HCT116 (cell line): ENCODE results near the gene TGFBR3. TPM values are rescaled to one million over a fixed set of nuclear protein-coding genes. Genes with fewer than 3 reads are reported as not detected.

Experiments used
- ATAC-seq: fragments of 200-7000 bp; cut with Tn5 transposase; 2 replicates; pipeline ENCODE4 v1.9.1; 2020; ENCODE audit warnings: mild to moderate bottlenecking, moderate library complexity
- BruUV-seq: library from RNA; stranded (reverse); fragments of 400-500 nt; replicated peaks from 2 replicates; lab custom pipeline; 2021; lab: Mats Ljungman, UMichigan
- CTCF ChIA-PET: fragments of 300-600 bp; sonication (Branson Sonifier 250); formaldehyde crosslinking; loops from one replicate; lab custom pipeline; 2021; ENCODE audit warnings: antibody characterized with exemption; lab: Charles Lee
- POLR2A ChIA-PET: fragments of 300-600, 350-600 bp; sonication (Branson Sonifier 250); formaldehyde crosslinking; loops from one replicate; lab custom pipeline; 2021; ENCODE audit warnings: antibody characterized with exemption; lab: Charles Lee
- RAD21 ChIA-PET, 2 experiments: fragments of 300-600 bp; sonication (Branson Sonifier 250); formaldehyde crosslinking; loops; one replicate each; lab custom pipeline; 2023; ENCODE audit warnings: low total read pairs in 2 of 2; ENCODE audit not compliant: uncharacterized antibody in 2 of 2, unreplicated experiment in 2 of 2, low non-redundant PET in 1 of 2; lab: Charles Lee
- DNase-seq: peaks from one replicate; pipeline ENCODE4 v3.0.0-alpha.2; 2010; ENCODE audit warnings: low read depth, low spot score
- H2AFZ ChIP-seq: fragments of 200-600 bp; shearing (Covaris generic), sonication (generic); 2 replicates; pipeline ENCODE4 v1.6.1; 2017; ENCODE audit warnings: low read depth, mixed run types, mixed read lengths, antibody characterized with exemption, low read length; ENCODE audit not compliant: poor library complexity, severe bottlenecking
- H3K27ac ChIP-seq: 2 replicates; pipeline ENCODE4 v1.5.1; 2012; ENCODE audit warnings: low read depth, low read length
- H3K27me3 ChIP-seq: fragments of 200-600 bp; sonication (generic); 2 replicates; pipeline ENCODE4 v1.6.1; 2016; ENCODE audit warnings: mixed run types, low read length, mixed read lengths; ENCODE audit not compliant: insufficient read depth
- H3K36me3 ChIP-seq, 2 experiments: fragments of 200-500 bp in 1 of 2; fragments of 200-600 bp in 1 of 2; sonication (Bioruptor generic) in 1 of 2; sonication (generic) in 1 of 2; 2 replicates each; pipeline versions ENCODE4 v1.5.1 to v1.6.1; 2014 to 2016; ENCODE audit warnings: low read length in 2 of 2, inconsistent platforms in 1 of 2, mixed read lengths in 1 of 2, mixed run types in 1 of 2; ENCODE audit not compliant: insufficient read depth in 2 of 2, control insufficient read depth in 1 of 2
- H3K4me1 ChIP-seq, 2 experiments: fragments of 200-600 bp in 1 of 2; sonication (generic) in 1 of 2; 2 replicates each; pipeline versions ENCODE4 v1.5.1 to v1.6.1; 2012 to 2017; ENCODE audit warnings: low read length in 2 of 2, inconsistent platforms in 1 of 2, mild to moderate bottlenecking in 1 of 2, mixed read lengths in 1 of 2, mixed run types in 1 of 2, moderate library complexity in 1 of 2; ENCODE audit not compliant: insufficient read depth in 2 of 2, control insufficient read depth in 1 of 2
- H3K4me2 ChIP-seq: fragments of 200-600 bp; sonication (generic); 2 replicates; pipeline ENCODE4 v1.6.1; 2017; ENCODE audit warnings: mixed run types, low read length, mixed read lengths
- H3K4me3 ChIP-seq, 2 experiments: fragments of 200-600 bp in 1 of 2; sonication (generic) in 1 of 2; replicated peaks in 1 of 2; 2 replicates each; pipeline ENCODE4 v1.5.1; 2011 to 2016; ENCODE audit warnings: low read length in 2 of 2, control low read depth in 1 of 2, low read depth in 1 of 2, mild to moderate bottlenecking in 1 of 2, mixed read lengths in 1 of 2, mixed run types in 1 of 2
- H3K79me2 ChIP-seq: fragments of 200-600 bp; sonication (generic); 2 replicates; pipeline ENCODE4 v1.6.1; 2017; ENCODE audit warnings: mild to moderate bottlenecking, mixed run types, low read length, moderate library complexity, mixed read lengths; ENCODE audit not compliant: insufficient read depth
- H3K9ac ChIP-seq: fragments of 200-600 bp; sonication (generic); 2 replicates; pipeline ENCODE4 v1.6.1; 2016; ENCODE audit warnings: low read length, mixed read lengths
- H3K9me2 ChIP-seq: fragments of 200-600 bp; sonication (generic), shearing (Covaris generic); 2 replicates; pipeline ENCODE4 v1.6.1; 2017; ENCODE audit warnings: mixed run types, mild to moderate bottlenecking, moderate library complexity; ENCODE audit not compliant: insufficient read depth
- H3K9me3 ChIP-seq, 2 experiments: fragments of 200-500 bp in 1 of 2; fragments of 200-600 bp in 1 of 2; sonication (Bioruptor generic) in 1 of 2; sonication (generic) in 1 of 2; 2 replicates each; pipeline ENCODE4 v1.6.1; 2014 to 2017; ENCODE audit warnings: low read length in 2 of 2, mixed read lengths in 2 of 2, inconsistent platforms in 1 of 2, low read depth in 1 of 2, mild to moderate bottlenecking in 1 of 2, mixed run types in 1 of 2, moderate library complexity in 1 of 2; ENCODE audit not compliant: control insufficient read depth in 1 of 2, insufficient read depth in 1 of 2
- H4K20me1 ChIP-seq: fragments of 200-600 bp; sonication (generic), shearing (Covaris generic); 2 replicates; pipeline ENCODE4 v1.6.1; 2017; ENCODE audit warnings: mixed run types, mild to moderate bottlenecking, moderate library complexity; ENCODE audit not compliant: insufficient read depth
- CBX3 ChIP-seq: IDR thresholded peaks from 2 replicates; pipeline ENCODE4 v1.6.1; 2012; ENCODE audit warnings: low read depth
- CEBPB ChIP-seq: IDR thresholded peaks from 2 replicates; pipeline ENCODE4 v1.6.1; 2012; ENCODE audit warnings: low read depth
- EGR1 ChIP-seq: IDR thresholded peaks from 2 replicates; pipeline ENCODE4 v1.6.1; 2012; ENCODE audit warnings: low read depth
- EZH2 ChIP-seq: fragments of 200-600 bp; sonication (generic); IDR thresholded peaks from 2 replicates; pipeline ENCODE4 v1.6.1; 2017; ENCODE audit warnings: antibody characterized with exemption, mixed run types
- FOSL1 ChIP-seq: IDR thresholded peaks from 2 replicates; pipeline ENCODE4 v1.6.1; 2012; ENCODE audit warnings: low read depth
- POLR2A ChIP-seq: IDR thresholded peaks from 2 replicates; pipeline ENCODE4 v1.7.0; 2011; ENCODE audit warnings: borderline replicate concordance; ENCODE audit not compliant: insufficient read depth, insufficient read length; ENCODE audit errors: extremely low read depth
- POLR2AphosphoS5 ChIP-seq: IDR thresholded peaks from 2 replicates; pipeline ENCODE4 v1.6.1; 2011; ENCODE audit warnings: mild to moderate bottlenecking, low read depth, low read length, moderate library complexity
- RAD21 ChIP-seq: IDR thresholded peaks from 2 replicates; pipeline ENCODE4 v1.6.1; 2012; ENCODE audit warnings: low read depth, mild to moderate bottlenecking
- SIN3A ChIP-seq: IDR thresholded peaks from 2 replicates; pipeline ENCODE4 v1.6.1; 2012; ENCODE audit warnings: low read depth
- SRF ChIP-seq: IDR thresholded peaks from 2 replicates; pipeline ENCODE4 v1.6.1; 2012; ENCODE audit warnings: low read depth
- TCF7L2 ChIP-seq: IDR thresholded peaks from 2 replicates; pipeline ENCODE4 v1.7.0; 2011; ENCODE audit warnings: borderline replicate concordance, inconsistent platforms; ENCODE audit not compliant: insufficient read depth, insufficient read length; ENCODE audit errors: extremely low read depth
- YY1 ChIP-seq: IDR thresholded peaks from 2 replicates; pipeline ENCODE4 v1.6.1; 2011; ENCODE audit warnings: low read length, low read depth, moderate library complexity, mild to moderate bottlenecking; ENCODE audit not compliant: insufficient replicate concordance; ENCODE audit errors: extremely low read depth
- intact Hi-C: fragments of 100-400 bp; cut with micrococcal nuclease; formaldehyde crosslinking; loops from 2 replicates; pipeline ENCODE4 v1.10.0; 2022
- total RNA-seq: library from RNA; stranded (reverse); gene quantifications from one replicate; pipeline ENCODE4 v1.2.1, GENCODE V29; 2021; ENCODE audit not compliant: unreplicated experiment
- TF ChIP-seq, protein P1 (sequence below): IDR thresholded peaks from 2 replicates; pipeline ENCODE4 v1.6.1; 2011; ENCODE audit warnings: mild to moderate bottlenecking, low read length, moderate library complexity; ENCODE audit not compliant: insufficient replicate concordance; ENCODE audit errors: extremely low read depth
- TF ChIP-seq, protein P2 (sequence below): IDR thresholded peaks from 2 replicates; pipeline ENCODE4 v1.6.1; 2012
- TF ChIP-seq, protein P3 (sequence below): IDR thresholded peaks from 2 replicates; pipeline ENCODE4 v1.6.1; 2012
- TF ChIP-seq, protein P4 (sequence below): IDR thresholded peaks from 2 replicates; pipeline ENCODE4 v1.6.1; 2012; ENCODE audit warnings: low read depth

Gene TGFBR3
- total RNA-seq, 1 experiment from 2014 or later, result 7.1 TPM

DNA sequence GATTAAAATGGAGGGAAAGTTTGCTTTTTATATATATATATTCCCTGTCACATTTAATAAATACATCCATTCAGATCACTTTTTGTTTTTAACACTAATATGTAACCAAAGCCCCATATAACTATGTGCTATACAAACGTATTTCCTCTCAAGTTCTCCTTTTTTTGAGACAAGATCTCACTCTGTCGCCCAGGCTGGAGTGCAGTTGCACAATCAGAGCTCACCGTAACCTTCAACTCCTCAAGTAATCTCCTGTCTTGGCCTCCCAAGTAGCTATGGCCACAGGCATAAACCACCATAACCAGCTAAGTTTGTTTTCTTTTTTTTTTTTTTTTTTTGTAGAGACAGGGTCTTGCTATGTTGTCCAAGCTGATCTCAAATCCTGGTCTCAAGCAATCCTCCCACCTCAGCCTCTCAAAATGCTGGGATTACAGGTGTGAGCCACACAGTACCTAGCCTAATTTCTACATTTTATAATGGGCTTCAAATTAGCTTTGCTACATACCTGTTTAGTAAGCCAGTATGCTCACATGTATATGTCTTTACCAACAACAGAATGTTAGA lies 120.0 kb downstream of the TGFBR3 start:
- Histone ChIP-seq H4K20me1 (no peaks in the 10 kb centered on the region), H3K9ac (no peak overlapping the region), H3K9me3 (no peaks in the 10 kb centered on the region), H3K36me3 (no peaks in the 10 kb centered on the region), H3K9me2 (no peaks in the 10 kb centered on the region), H3K4me3 (no peak overlapping the region), H3K27me3 (no peaks in the 10 kb centered on the region), H3K79me2 (no peaks in the 10 kb centered on the region), H3K4me2 (no peak overlapping the region), H3K27ac (no peak overlapping the region), H3K4me1 (peaks cover 0 to 10% of the 10 kb centered on the region in 2 experiments; a peak in 1 of 4 replicates), H2AFZ (no peak overlapping the region)
- ChIA-PET POLR2A (no interaction called here), CTCF (no interaction called here), RAD21 (no interaction called here)
- TF ChIP-seq TCF7L2 (no peak), SRF (no peak), POLR2AphosphoS5 (no peak), CBX3 (no peak)
- TF ChIP-seq, protein P1, sequence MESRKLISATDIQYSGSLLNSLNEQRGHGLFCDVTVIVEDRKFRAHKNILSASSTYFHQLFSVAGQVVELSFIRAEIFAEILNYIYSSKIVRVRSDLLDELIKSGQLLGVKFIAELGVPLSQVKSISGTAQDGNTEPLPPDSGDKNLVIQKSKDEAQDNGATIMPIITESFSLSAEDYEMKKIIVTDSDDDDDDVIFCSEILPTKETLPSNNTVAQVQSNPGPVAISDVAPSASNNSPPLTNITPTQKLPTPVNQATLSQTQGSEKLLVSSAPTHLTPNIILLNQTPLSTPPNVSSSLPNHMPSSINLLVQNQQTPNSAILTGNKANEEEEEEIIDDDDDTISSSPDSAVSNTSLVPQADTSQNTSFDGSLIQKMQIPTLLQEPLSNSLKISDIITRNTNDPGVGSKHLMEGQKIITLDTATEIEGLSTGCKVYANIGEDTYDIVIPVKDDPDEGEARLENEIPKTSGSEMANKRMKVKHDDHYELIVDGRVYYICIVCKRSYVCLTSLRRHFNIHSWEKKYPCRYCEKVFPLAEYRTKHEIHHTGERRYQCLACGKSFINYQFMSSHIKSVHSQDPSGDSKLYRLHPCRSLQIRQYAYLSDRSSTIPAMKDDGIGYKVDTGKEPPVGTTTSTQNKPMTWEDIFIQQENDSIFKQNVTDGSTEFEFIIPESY, result no peak
- intact Hi-C loops, result no loop called here
- DNase-seq, result no peak
- no peak for ATAC-seq
- BruUV-seq, result no TSS peak

DNA sequence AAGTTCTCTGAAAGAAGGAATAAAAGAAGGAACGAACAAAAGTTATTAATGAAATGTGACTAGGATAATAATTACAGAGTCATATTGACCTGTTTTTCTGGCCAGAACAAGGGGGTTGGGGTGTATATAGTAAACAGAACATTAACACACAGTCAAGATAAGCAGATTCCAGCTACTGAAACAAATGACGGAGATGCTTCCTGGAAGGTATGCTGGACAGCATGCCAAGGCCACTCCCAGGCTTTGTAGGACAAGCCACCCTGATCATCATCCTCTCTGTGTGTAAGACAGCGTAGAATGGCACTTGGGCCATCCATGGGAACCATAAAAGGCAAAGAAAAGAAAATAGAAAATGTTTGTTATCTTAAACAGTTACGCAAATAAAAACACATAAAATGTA lies 120.7 kb downstream of the TGFBR3 start:
- Histone ChIP-seq H3K4me2 (no peak overlapping the region), H3K4me3 (no peak overlapping the region), H3K9me2 (no peaks in the 10 kb centered on the region), H3K27ac (no peak overlapping the region), H2AFZ (no peak overlapping the region), H4K20me1 (no peaks in the 10 kb centered on the region), H3K9me3 (no peaks in the 10 kb centered on the region), H3K27me3 (no peaks in the 10 kb centered on the region), H3K79me2 (no peaks in the 10 kb centered on the region), H3K36me3 (no peaks in the 10 kb centered on the region), H3K9ac (no peak overlapping the region), H3K4me1 (peaks cover 0 to 10% of the 10 kb centered on the region in 2 experiments; a peak in 1 of 4 replicates)
- POLR2A ChIA-PET, result no interaction called here
- no peak for ATAC-seq
- no peak for DNase-seq
- intact Hi-C loops, result no loop called here
- CTCF ChIA-PET, result no interaction called here
- RAD21 ChIA-PET, result no interaction called here
- BruUV-seq, result no TSS peak
- no peak for TF ChIP-seq YY1
- TF ChIP-seq CBX3, result no peak
- TF ChIP-seq, protein P2, sequence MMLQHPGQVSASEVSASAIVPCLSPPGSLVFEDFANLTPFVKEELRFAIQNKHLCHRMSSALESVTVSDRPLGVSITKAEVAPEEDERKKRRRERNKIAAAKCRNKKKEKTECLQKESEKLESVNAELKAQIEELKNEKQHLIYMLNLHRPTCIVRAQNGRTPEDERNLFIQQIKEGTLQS, result no peak
- no peak for TF ChIP-seq RAD21
- no peak for TF ChIP-seq EZH2
- TF ChIP-seq POLR2A, result no peak
- TF ChIP-seq FOSL1, result no peak
- TF ChIP-seq, protein P3, sequence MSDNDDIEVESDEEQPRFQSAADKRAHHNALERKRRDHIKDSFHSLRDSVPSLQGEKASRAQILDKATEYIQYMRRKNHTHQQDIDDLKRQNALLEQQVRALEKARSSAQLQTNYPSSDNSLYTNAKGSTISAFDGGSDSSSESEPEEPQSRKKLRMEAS, result no peak
- TF ChIP-seq CEBPB, result no peak
- TF ChIP-seq, protein P4, sequence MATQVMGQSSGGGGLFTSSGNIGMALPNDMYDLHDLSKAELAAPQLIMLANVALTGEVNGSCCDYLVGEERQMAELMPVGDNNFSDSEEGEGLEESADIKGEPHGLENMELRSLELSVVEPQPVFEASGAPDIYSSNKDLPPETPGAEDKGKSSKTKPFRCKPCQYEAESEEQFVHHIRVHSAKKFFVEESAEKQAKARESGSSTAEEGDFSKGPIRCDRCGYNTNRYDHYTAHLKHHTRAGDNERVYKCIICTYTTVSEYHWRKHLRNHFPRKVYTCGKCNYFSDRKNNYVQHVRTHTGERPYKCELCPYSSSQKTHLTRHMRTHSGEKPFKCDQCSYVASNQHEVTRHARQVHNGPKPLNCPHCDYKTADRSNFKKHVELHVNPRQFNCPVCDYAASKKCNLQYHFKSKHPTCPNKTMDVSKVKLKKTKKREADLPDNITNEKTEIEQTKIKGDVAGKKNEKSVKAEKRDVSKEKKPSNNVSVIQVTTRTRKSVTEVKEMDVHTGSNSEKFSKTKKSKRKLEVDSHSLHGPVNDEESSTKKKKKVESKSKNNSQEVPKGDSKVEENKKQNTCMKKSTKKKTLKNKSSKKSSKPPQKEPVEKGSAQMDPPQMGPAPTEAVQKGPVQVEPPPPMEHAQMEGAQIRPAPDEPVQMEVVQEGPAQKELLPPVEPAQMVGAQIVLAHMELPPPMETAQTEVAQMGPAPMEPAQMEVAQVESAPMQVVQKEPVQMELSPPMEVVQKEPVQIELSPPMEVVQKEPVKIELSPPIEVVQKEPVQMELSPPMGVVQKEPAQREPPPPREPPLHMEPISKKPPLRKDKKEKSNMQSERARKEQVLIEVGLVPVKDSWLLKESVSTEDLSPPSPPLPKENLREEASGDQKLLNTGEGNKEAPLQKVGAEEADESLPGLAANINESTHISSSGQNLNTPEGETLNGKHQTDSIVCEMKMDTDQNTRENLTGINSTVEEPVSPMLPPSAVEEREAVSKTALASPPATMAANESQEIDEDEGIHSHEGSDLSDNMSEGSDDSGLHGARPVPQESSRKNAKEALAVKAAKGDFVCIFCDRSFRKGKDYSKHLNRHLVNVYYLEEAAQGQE, result no peak
- no peak for TF ChIP-seq SIN3A
- no peak for TF ChIP-seq EGR1
- TF ChIP-seq SRF, result no peak
